Heart left ventricle (tissue), 16 donors: ENCODE results near the gene TMC2. TPM values are rescaled to one million over a fixed set of nuclear protein-coding genes. Genes with fewer than 3 reads are reported as not detected.

Experiments used
- ATAC-seq, 4 donors: fragments of 200-7000 bp; cut with Tn5 transposase; one replicate each; pipeline ENCODE4 v1.9.1; 2020 to 2022; ENCODE audit warnings: moderate library complexity in 4 of 4, mild to moderate bottlenecking in 3 of 4, moderate number of reproducible peaks in 1 of 4
- DNase-seq, 5 donors: peaks; one replicate each; pipeline ENCODE4 v3.0.0-alpha.2; 2020
- H3K27ac ChIP-seq, 12 donors: fragments of 200-600 bp; sonication (generic) in 4 of 12; one replicate each; pipeline versions ENCODE4 v1.5.0 to v1.8.0; 2016 to 2022; ENCODE audit warnings: mild to moderate bottlenecking in 2 of 12
- H3K27me3 ChIP-seq, 9 donors: fragments of 200-600 bp; sonication (generic) in 2 of 9; one replicate each; pipeline versions ENCODE4 v1.5.1 to v1.8.0; 2016 to 2022; ENCODE audit warnings: mild to moderate bottlenecking in 3 of 9
- H3K36me3 ChIP-seq, 9 donors: fragments of 200-600 bp; sonication (generic) in 2 of 9; one replicate each; pipeline versions ENCODE4 v1.5.0 to v1.8.0; 2018 to 2022; ENCODE audit warnings: mild to moderate bottlenecking in 2 of 9
- H3K4me1 ChIP-seq, 12 donors: fragments of 200-600 bp; sonication (generic) in 4 of 12; one replicate each; pipeline versions ENCODE4 v1.5.0 to v1.8.0; 2016 to 2022; ENCODE audit warnings: mild to moderate bottlenecking in 3 of 12
- H3K4me3 ChIP-seq, 12 donors: fragments of 200-600 bp; sonication (generic) in 4 of 12; one replicate each; pipeline versions ENCODE4 v1.5.0 to v1.8.0; 2017 to 2022; ENCODE audit warnings: mild to moderate bottlenecking in 9 of 12, moderate library complexity in 4 of 12
- H3K9me3 ChIP-seq, 12 donors: fragments of 200-600 bp; sonication (generic) in 4 of 12; one replicate each; pipeline versions ENCODE4 v1.5.0 to v1.8.0; 2016 to 2022; ENCODE audit warnings: mild to moderate bottlenecking in 1 of 12
- POLR2A ChIP-seq, 2 donors: fragments of 450-650 bp; IDR thresholded peaks; one replicate each; pipeline ENCODE4 v1.6.1; 2017; ENCODE audit warnings: antibody characterized with exemption in 2 of 2, mild to moderate bottlenecking in 2 of 2, moderate library complexity in 2 of 2
- WGBS, 4 donors: extraction: QIAGEN DNeasy Blood & Tissue Kit in 2 of 4; methylation state at CpG; one replicate each; pipeline versions ENCODE4 v1.1.5 to v1.1.7; 2013 to 2018; 5-methylcytosine and 5-hydroxymethylcytosine counted together
- intact Hi-C, 10 donors: fragments of 100-400 bp; cut with DNase I; formaldehyde crosslinking; loops; one replicate each; pipeline versions ENCODE4 v1.11.1 to v1.14.2; 2022
- polyA plus RNA-seq, 2 donors: library from polyadenylated mRNA; stranded (reverse); fragments of 200-250 nt; gene quantifications; one replicate each; pipeline ENCODE4 v1.2.3, GENCODE V29; 2013
- total RNA-seq, 9 donors: library from RNA; depleted of rRNA in 2 of 9; stranded (reverse); fragments of >200 nt in 2 of 9; fragmentation: NEBNext Ultra II Directional in 3 of 9; extraction: Animal tissue kit (Norgen Biotek cat#: 25700) in 3 of 9; gene quantifications; one replicate each; pipeline versions ENCODE4 v1.1.0 to v1.2.4, GENCODE V29; 2016 to 2023
- TF ChIP-seq, protein P1 (sequence below), 12 donors: fragments of 200-600 bp; sonication (generic) in 4 of 12; IDR thresholded peaks; one replicate each; pipeline versions ENCODE4 v1.5.0 to v1.8.0; 2018 to 2022; ENCODE audit warnings: antibody characterized with exemption in 12 of 12, mild to moderate bottlenecking in 5 of 12
- donor health status: ischemic (EF 13 %, LVEDD 7.1; RV severe dilation, severe dysfunction).
- donor health status: healthy with polysubstance abuse.
- donor health status: DM: no; HTN: yes; CAD: no.
- donor health status: DM: no; HTN: no; CAD: no.
- donor health status: ischemic (EF 25% LVEDD 6.9; RV normal size, moderate dysfunction).
- donor health status: ischemic (EF 25% LVEDD 5.7; RV mildly dilated, moderate dysfunction).
- donor health status: healthy.
- donor health status: DM: yes; HTN: yes; CAD: no.
- donor health status: ischemic (EF 35%, LVEDD 5.7; RV mildly dilated, moderate dysfunction).
- donor health status: nonischemic (EF 11% LVEDD 7.7; RV severe dilation, severe dysfunction).
- donor health status: DM: yes; HTN: yes; CAD: no.
- donor health status: PGD.
- donor health status: ischemic (EF 29% LVEDD 5.4; RV normal size, mild dysfunction).
- donor health status: nonischemic (EF 23%, LVEDD 6.1; RV moderate dilation, normal function).

Gene TMC2
- total and polyA plus RNA-seq, 11 donors, result not detected

GRCh38 chr20:2509794-2510193 is 26.6 kb upstream of the TMC2 start:
- DNase-seq, result no peak
- Histone ChIP-seq H3K4me1 (peaks cover 0 to 24% (median 15%) of the 10 kb centered on the region in 12 donors), H3K36me3 (no peaks in the 10 kb centered on the region), H3K9me3 (no peaks in the 10 kb centered on the region), H3K27ac (no peak overlapping the region), H3K27me3 (no peaks in the 10 kb centered on the region), H3K4me3 (peak overlapping the region in 9 of 12 donors; percentile 65 to 85 (median 78))
- 75 to 77% (median 76%) methylated on average over 3 of the region's 3 CpGs for WGBS, 4 donors
- intact Hi-C loops, result loop anchor here in 4 of 10 donors (2.0 to 5.0 kb wide), 3 partner anchors 15 to 39 kb away; partner anchors contain the start of gene SNRPB (in 4 of the 4)
- TF ChIP-seq POLR2A (IDR thresholded peaks at IDR 0.05), result no peak
- TF ChIP-seq, protein P1, sequence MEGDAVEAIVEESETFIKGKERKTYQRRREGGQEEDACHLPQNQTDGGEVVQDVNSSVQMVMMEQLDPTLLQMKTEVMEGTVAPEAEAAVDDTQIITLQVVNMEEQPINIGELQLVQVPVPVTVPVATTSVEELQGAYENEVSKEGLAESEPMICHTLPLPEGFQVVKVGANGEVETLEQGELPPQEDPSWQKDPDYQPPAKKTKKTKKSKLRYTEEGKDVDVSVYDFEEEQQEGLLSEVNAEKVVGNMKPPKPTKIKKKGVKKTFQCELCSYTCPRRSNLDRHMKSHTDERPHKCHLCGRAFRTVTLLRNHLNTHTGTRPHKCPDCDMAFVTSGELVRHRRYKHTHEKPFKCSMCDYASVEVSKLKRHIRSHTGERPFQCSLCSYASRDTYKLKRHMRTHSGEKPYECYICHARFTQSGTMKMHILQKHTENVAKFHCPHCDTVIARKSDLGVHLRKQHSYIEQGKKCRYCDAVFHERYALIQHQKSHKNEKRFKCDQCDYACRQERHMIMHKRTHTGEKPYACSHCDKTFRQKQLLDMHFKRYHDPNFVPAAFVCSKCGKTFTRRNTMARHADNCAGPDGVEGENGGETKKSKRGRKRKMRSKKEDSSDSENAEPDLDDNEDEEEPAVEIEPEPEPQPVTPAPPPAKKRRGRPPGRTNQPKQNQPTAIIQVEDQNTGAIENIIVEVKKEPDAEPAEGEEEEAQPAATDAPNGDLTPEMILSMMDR (IDR thresholded peaks at IDR 0.05), result no peak
- ATAC-seq, result no peak

GRCh38 chr20:2515203-2515602 is 21.2 kb upstream of the TMC2 start:
- TF ChIP-seq, protein P1 (IDR thresholded peaks at IDR 0.05), result no peak
- TF ChIP-seq POLR2A (IDR thresholded peaks at IDR 0.05), result no peak
- WGBS, 4 donors, result 70 to 84% (median 79%) methylated on average over 1 of the region's 1 CpG
- no peak overlapping the region for H3K27ac ChIP-seq
- intact Hi-C loops, result loop anchor here in 1 of 10 donors (5.0 kb wide), 1 partner anchor 132 kb away; no protein-coding TSS in a partner anchor
- DNase-seq (no peak), ATAC-seq (no peak)
- no peaks in the 10 kb centered on the region for H3K36me3 ChIP-seq
- H3K27me3 ChIP-seq, result no peaks in the 10 kb centered on the region
- H3K9me3 ChIP-seq, result no peaks in the 10 kb centered on the region
- H3K4me3 ChIP-seq, result no peak overlapping the region
- peaks cover 0 to 8% (median 0%) of the 10 kb centered on the region in 12 donors for H3K4me1 ChIP-seq

GRCh38 chr20:2516399-2516798 is 20.0 kb upstream of the TMC2 start:
- no peak for ATAC-seq
- TF ChIP-seq POLR2A (IDR thresholded peaks at IDR 0.05), result no peak
- TF ChIP-seq, protein P1 (IDR thresholded peaks at IDR 0.05), result no peak
- Histone ChIP-seq H3K4me1 (peaks cover 0 to 14% (median 0%) of the 10 kb centered on the region in 12 donors), H3K27ac (no peak overlapping the region), H3K36me3 (no peaks in the 10 kb centered on the region), H3K4me3 (no peak overlapping the region), H3K9me3 (no peaks in the 10 kb centered on the region), H3K27me3 (no peaks in the 10 kb centered on the region)
- 69 to 91% (median 75%) methylated on average over 2 of the region's 2 CpGs for WGBS, 4 donors
- no peak for DNase-seq
- intact Hi-C loops, result loop anchor here in 1 of 10 donors (5.0 kb wide), 1 partner anchor 131 kb away; no protein-coding TSS in a partner anchor

- H3K4me3 ChIP-seq, result no peak overlapping the region
- intact Hi-C loops, result loop anchor here in 1 of 10 donors (5.0 kb wide), 1 partner anchor 129 kb away; no protein-coding TSS in a partner anchor
- no peak for TF ChIP-seq POLR2A (IDR thresholded peaks at IDR 0.05)
- TF ChIP-seq, protein P1 (IDR thresholded peaks at IDR 0.05), result no peak
- no peaks in the 10 kb centered on the region for H3K27me3 ChIP-seq
- no peak for ATAC-seq
- H3K27ac ChIP-seq, result no peak overlapping the region
- no peaks in the 10 kb centered on the region for H3K36me3 ChIP-seq
- H3K4me1 ChIP-seq, result peaks cover 0 to 28% (median 0%) of the 10 kb centered on the region in 12 donors
- no peak for DNase-seq
- WGBS, 4 donors, result 88 to 93% (median 90%) methylated on average over 10 of the region's 10 CpGs
- H3K9me3 ChIP-seq, result no peaks in the 10 kb centered on the region
Observed at GRCh38 chr20:2518096-2518495, 18.3 kb upstream of the TMC2 start.
